GM19239 (cell line): ENCODE data around the gene DLL4.

Experiments used
- DNase-seq: peaks from one replicate; pipeline ENCODE4 v3.0.0; 2011; ENCODE audit warnings: low spot score; ENCODE audit not compliant: insufficient read length
- FAIRE-seq: peaks from 2 replicates; lab custom pipeline; 2011; peaks lifted over from hg19 to GRCh38; lab: Jason Lieb, UNC

The DLL4 gene

GRCh38 chr15:40906091-40906990 is 22.8 kb upstream of the DLL4 start:
- DNase-seq = peak; percentile 77
- no peak for FAIRE-seq

- FAIRE-seq = no peak
- DNase-seq = no peak
These were observed 21.9 kb upstream of the DLL4 start for GRCh38 chr15:40906991-40907802.

- no peak for DNase-seq
- no peak for FAIRE-seq
These were observed 21.0 kb upstream of the DLL4 start for GRCh38 chr15:40908095-40908494.

DNA sequence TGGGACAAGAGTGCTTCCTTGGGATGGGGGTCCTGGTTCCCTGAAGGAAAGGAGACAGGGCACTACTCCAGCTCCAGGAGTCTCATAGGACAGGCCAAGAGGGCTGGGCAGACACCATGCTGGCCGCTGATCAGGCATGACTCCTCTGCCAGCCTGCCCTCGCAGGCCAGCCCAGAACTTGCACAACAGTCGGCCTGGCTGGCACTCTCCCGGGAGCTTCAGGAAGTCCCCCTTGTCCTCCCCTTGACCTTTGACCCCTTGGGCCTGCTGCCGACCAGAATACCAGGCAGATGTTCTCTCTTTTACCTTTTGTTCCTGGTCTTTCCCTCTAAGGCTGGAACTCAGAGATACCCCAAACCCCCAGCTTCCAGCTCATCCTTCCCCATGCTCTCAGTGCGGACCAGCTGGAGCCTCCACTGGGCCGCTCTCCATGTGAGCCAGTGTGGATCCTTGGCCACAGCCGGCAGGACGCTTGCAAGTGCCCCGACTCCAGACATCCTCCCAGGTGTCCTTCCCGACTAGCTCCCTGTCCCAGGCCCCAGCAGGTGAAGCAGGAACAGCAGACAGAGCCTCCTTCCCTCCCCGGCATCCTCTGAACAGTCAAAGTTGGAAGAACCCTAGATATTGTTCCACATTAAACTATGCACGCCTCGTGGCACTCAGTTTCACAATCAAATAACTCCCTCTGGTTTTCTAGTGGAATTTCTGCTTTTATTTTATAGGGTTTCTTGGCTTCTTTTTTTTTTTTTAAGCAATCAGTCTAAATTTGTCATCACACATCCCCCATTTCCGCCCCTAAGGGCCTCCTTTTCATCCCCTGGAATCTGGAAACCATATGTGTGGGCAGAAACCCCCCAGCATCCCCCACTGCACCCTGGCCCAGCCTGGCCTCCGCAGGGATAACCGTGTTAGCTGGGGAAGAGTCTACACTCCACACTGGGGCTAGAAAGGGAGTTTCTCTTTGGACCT is 19.2 kb upstream of the DLL4 start:
- FAIRE-seq (no peak), DNase-seq (no peak)

GRCh38 chr15:40911141-40911540 is 18.0 kb upstream of the DLL4 start:
- FAIRE-seq (no peak), DNase-seq (no peak)

DNA sequence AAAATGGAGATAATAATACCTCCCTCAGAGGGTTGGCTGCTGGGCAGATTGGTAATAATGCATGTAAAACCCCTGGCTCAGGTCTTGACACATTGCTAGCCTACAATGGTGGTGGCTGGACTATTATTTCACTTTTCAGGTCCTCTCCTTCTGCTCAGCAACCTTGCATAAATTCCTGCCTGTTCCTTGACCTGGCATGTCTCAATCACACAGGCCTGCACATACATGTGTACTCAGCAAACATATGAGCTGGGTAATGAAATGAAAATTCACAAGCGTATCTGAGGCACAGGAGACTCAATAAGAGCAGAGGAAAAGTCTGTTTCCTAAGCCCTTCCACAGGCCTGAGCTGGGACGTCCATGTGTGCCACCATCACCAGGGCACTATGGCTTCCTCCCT is 17.4 kb upstream of the DLL4 start:
- FAIRE-seq (no peak), DNase-seq (no peak)

DNA sequence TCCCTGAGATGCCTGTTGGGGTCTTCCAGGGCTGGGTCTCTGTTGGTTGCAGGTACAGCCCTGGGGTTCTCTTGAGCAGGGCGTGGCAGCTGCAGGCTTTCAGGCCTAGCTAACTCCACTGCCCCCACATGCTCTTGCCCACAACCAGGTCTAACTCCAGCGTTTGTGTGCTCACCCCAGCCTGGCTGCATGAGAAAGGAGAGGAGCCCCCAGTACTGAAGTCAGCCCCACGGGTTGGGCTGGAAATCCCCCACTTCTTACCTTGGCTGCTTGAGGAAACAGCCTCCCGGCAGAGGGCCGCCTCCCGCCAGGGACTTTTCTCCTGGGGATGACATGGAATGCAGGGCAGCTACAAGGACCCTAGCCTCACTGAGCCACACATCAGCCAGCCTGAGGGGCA is 16.7 kb upstream of the DLL4 start:
- no peak for DNase-seq

GRCh38 chr15:40914013-40914412 is 15.1 kb upstream of the DLL4 start:
- DNase-seq = no peak
- FAIRE-seq = no peak

More for the DNA sequence above, 16.7 kb upstream of the DLL4 start:
- FAIRE-seq = no peak

GRCh38 chr15:40914486-40914885 is 14.7 kb upstream of the DLL4 start:
- FAIRE-seq (no peak), DNase-seq (no peak)

DNA sequence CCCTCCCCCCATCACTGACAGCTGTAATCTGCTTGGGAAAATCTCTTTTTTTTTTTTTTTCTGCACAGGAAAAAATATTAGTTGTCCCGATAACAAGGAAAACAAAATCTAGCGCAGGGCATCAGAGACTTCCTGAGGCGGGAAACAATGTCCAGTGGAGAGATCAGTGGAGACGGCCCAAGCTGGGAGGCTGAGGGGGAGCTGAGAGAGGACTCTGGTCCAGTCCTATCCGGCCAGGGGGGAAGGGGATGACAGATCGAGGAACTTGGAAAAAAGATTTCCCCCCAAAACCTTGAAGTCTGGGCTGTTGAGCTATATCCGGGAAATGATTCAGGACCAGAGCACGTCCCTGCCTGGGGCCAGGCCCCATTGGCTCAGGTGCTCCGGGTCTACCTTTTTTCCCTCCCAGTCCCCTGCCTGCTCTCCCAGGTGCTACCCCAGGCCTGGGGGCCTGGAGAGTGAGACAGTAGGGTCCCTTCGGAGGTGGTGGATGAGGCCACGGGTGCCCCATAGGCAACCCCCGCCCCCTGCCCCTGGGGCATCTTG is 14.0 kb upstream of the DLL4 start:
- FAIRE-seq = no peak
- no peak for DNase-seq

DNA sequence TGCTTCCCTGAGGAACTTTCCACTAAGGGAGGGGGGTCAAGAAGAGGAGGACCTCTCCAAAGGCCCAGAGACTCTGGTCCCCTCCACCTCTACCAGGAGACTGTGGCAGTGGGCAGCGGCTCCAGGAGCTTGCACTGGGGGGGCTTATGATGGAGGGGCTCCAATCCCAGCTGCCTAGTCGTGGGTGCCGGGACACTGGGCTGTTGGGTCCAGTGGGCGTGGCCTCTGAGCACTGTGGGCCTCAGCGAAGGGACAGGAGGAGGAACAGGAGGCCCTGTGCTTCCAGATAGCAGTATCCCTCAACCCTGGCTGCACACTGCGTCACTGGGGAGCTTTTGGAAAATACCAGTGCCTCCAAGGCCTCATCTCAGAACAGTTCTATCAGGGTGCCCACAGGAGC is 13.5 kb upstream of the DLL4 start:
- DNase-seq = no peak
- no peak for FAIRE-seq

GRCh38 chr15:40917585-40917984 is 11.6 kb upstream of the DLL4 start:
- no peak for FAIRE-seq
- DNase-seq = no peak

GRCh38 chr15:40918146-40918798 is 10.9 kb upstream of the DLL4 start:
- FAIRE-seq (no peak), DNase-seq (no peak)

- FAIRE-seq (no peak), DNase-seq (no peak)
These were observed 10.2 kb upstream of the DLL4 start for GRCh38 chr15:40918799-40919392.

- no peak for FAIRE-seq
- no peak for DNase-seq
These were observed 7.1 kb upstream of the DLL4 start for GRCh38 chr15:40921949-40922607.

DNA sequence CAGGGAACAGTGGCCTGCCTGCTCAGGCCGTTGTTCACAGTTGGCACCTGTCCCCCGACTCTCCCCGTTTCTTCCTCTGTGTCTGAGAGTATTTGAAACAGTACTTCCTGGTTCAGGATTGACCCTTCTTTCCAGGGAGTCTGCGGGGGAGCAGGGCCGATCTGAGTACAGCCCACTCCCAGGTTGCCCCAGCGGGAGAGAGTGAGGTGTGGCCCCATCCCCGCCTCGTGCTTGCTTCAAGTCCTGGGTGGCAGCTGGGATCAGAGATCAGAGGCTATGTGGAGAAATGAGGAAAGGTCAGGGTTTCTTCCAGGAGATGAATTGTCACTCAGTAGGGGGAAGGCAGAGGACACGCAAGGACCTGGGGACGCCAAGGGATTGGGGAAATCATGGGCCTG is 6.5 kb upstream of the DLL4 start:
- DNase-seq (no peak), FAIRE-seq (no peak)

GRCh38 chr15:40923551-40923950 is 5.6 kb upstream of the DLL4 start:
- no peak for DNase-seq
- no peak for FAIRE-seq

- FAIRE-seq (no peak), DNase-seq (no peak)
These were observed 3.7 kb upstream of the DLL4 start for GRCh38 chr15:40925495-40925862.
